K562 (cell line): ENCODE results near the gene ELAC1. TPM values are rescaled to one million over a fixed set of nuclear protein-coding genes. Genes with fewer than 3 reads are reported as not detected.

ENCODE experiments used
- FOS ChIP-seq: IDR thresholded peaks from 3 replicates; pipeline ENCODE4 v1.6.1; 2011; ENCODE audit not compliant: insufficient read length; ENCODE audit errors: extremely low read depth
- MTA3 ChIP-seq: fragments of 450-650 bp; formaldehyde crosslinking; IDR thresholded peaks from 2 replicates; pipeline ENCODE4 v1.6.1; 2017; ENCODE audit warnings: mild to moderate bottlenecking, borderline replicate concordance
- PHB2 ChIP-seq: fragments of 450-650 bp; IDR thresholded peaks from 2 replicates; pipeline ENCODE4 v1.6.1; 2017; ENCODE audit warnings: low read depth
- RUNX1 ChIP-seq: sonication (generic); IDR thresholded peaks from 2 replicates; pipeline ENCODE4 v1.6.1; 2016; ENCODE audit warnings: antibody characterized with exemption, low read depth
- SIRT6 ChIP-seq: IDR thresholded peaks from one replicate; pipeline ENCODE4 v1.6.1; 2012; ENCODE audit warnings: low read depth, mild to moderate bottlenecking, control low read depth, inconsistent platforms, low read length, moderate library complexity
- polyA plus RNA-seq, 8 experiments: library from polyadenylated mRNA; depleted of rRNA in 4 of 8; stranded (reverse) in 5 of 8; unstranded in 3 of 8; fragments of >200 nt; fragmentation: Nextera tagmentation in 2 of 8; fragmentation: Illumina TruSeq in 1 of 8; extraction: Ambion mirVana in 2 of 8; extraction: Trizol in 1 of 8; gene quantifications; 2 replicates each; pipeline versions ENCODE4 v1.2.1 to v1.2.3, GENCODE V29; 2011 to 2014; ENCODE audit warnings: inconsistent platforms in 1 of 8, missing spikeins in 1 of 8
- total RNA-seq, 7 experiments: library from RNA; depleted of rRNA in 6 of 7; stranded (reverse); fragments of >200 nt in 6 of 7; fragmentation: Illumina TruSeq in 2 of 7; extraction: Trizol in 2 of 7; gene quantifications; 2 replicates each; pipeline versions ENCODE4 v1.2.1 to v1.2.3, GENCODE V29; 2011 to 2021; ENCODE audit warnings: low replicate concordance in 1 of 7
- TF ChIP-seq, protein P1 (sequence below): fragments of 450-650 bp; formaldehyde crosslinking; IDR thresholded peaks from 2 replicates; pipeline ENCODE4 v1.4.0; 2020; ENCODE audit warnings: mild to moderate bottlenecking, mixed read lengths
- TF ChIP-seq, protein P2 (sequence below), 2 experiments: fragments of 450-650 bp in 1 of 2; sonication (generic) in 1 of 2; formaldehyde crosslinking in 1 of 2; IDR thresholded peaks; 2 replicates each; pipeline versions ENCODE4 v1.7.1 to v1.9.0; 2016 to 2022; ENCODE audit warnings: inconsistent platforms in 1 of 2, mild to moderate bottlenecking in 1 of 2, missing genetic modification reagents in 1 of 2
- TF ChIP-seq, protein P3 (sequence below): fragments of 250-450 bp; sonication (Bioruptor Pico); IDR thresholded peaks from 2 replicates; pipeline ENCODE4 v1.5.0; 2021; ENCODE audit warnings: mild to moderate bottlenecking, moderate library complexity
- TF ChIP-seq, protein P4 (sequence below), 2 experiments: fragments of 450-650 bp in 1 of 2; sonication (generic) in 1 of 2; formaldehyde crosslinking in 1 of 2; IDR thresholded peaks in 1 of 2; conservative IDR thresholded peaks in 1 of 2; 2 replicates each; pipeline versions ENCODE4 v1.6.1 to v1.8.1; 2016 to 2023; ENCODE audit warnings: mild to moderate bottlenecking in 2 of 2, moderate library complexity in 2 of 2, inconsistent platforms in 1 of 2, missing genetic modification reagents in 1 of 2
- TF ChIP-seq, protein P5 (sequence below): fragments of 450-650 bp; formaldehyde crosslinking; conservative IDR thresholded peaks from 2 replicates; pipeline ENCODE4 v1.4.0; 2022; ENCODE audit warnings: mild to moderate bottlenecking, missing genetic modification characterization

Gene ELAC1
- total and polyA plus RNA-seq, 9 of the 15 experiments (the other 6 are each of a cell fraction or from before 2014, with no cell fraction given): 3.7 to 7.7 (median 4.9) TPM

DNA sequence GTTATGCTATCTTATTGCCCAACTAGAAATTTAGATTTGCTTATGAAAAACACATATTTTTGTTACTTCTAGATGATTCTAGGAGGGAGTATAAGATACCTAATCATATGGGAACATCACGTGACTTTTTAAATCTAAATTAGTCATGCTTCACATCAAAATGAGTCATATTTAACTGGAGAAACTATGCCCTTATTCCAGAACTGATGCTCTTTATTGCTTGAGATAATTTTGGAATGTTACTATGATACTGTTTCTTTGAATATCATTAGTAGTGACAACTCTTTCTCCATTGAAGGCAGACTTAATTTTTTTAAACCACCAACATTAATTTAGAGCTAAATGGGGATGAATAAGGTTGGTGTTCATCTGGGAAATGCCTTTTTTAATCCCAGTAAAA is 19.9 kb upstream of the ELAC1 start (continued):
- TF ChIP-seq, protein P1, sequence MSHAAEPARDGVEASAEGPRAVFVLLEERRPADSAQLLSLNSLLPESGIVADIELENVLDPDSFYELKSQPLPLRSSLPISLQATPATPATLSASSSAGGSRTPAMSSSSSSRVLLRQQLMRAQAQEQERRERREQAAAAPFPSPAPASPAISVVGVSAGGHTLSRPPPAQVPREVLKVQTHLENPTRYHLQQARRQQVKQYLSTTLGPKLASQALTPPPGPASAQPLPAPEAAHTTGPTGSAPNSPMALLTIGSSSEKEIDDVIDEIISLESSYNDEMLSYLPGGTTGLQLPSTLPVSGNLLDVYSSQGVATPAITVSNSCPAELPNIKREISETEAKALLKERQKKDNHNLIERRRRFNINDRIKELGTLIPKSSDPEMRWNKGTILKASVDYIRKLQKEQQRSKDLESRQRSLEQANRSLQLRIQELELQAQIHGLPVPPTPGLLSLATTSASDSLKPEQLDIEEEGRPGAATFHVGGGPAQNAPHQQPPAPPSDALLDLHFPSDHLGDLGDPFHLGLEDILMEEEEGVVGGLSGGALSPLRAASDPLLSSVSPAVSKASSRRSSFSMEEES: peak; percentile 66
- TF ChIP-seq, protein P2, sequence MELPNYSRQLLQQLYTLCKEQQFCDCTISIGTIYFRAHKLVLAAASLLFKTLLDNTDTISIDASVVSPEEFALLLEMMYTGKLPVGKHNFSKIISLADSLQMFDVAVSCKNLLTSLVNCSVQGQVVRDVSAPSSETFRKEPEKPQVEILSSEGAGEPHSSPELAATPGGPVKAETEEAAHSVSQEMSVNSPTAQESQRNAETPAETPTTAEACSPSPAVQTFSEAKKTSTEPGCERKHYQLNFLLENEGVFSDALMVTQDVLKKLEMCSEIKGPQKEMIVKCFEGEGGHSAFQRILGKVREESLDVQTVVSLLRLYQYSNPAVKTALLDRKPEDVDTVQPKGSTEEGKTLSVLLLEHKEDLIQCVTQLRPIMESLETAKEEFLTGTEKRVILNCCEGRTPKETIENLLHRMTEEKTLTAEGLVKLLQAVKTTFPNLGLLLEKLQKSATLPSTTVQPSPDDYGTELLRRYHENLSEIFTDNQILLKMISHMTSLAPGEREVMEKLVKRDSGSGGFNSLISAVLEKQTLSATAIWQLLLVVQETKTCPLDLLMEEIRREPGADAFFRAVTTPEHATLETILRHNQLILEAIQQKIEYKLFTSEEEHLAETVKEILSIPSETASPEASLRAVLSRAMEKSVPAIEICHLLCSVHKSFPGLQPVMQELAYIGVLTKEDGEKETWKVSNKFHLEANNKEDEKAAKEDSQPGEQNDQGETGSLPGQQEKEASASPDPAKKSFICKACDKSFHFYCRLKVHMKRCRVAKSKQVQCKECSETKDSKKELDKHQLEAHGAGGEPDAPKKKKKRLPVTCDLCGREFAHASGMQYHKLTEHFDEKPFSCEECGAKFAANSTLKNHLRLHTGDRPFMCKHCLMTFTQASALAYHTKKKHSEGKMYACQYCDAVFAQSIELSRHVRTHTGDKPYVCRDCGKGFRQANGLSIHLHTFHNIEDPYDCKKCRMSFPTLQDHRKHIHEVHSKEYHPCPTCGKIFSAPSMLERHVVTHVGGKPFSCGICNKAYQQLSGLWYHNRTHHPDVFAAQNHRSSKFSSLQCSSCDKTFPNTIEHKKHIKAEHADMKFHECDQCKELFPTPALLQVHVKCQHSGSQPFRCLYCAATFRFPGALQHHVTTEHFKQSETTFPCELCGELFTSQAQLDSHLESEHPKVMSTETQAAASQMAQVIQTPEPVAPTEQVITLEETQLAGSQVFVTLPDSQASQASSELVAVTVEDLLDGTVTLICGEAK (IDR thresholded peaks at IDR 0.05): no peak
- TF ChIP-seq, protein P2 (CRISPR knock-in tag; IDR thresholded peaks at IDR 0.05): no peak
- TF ChIP-seq MTA3 (no peak), FOS (no peak), RUNX1 (no peak), PHB2 (no peak), SIRT6 (no peak)
- TF ChIP-seq, protein P3, sequence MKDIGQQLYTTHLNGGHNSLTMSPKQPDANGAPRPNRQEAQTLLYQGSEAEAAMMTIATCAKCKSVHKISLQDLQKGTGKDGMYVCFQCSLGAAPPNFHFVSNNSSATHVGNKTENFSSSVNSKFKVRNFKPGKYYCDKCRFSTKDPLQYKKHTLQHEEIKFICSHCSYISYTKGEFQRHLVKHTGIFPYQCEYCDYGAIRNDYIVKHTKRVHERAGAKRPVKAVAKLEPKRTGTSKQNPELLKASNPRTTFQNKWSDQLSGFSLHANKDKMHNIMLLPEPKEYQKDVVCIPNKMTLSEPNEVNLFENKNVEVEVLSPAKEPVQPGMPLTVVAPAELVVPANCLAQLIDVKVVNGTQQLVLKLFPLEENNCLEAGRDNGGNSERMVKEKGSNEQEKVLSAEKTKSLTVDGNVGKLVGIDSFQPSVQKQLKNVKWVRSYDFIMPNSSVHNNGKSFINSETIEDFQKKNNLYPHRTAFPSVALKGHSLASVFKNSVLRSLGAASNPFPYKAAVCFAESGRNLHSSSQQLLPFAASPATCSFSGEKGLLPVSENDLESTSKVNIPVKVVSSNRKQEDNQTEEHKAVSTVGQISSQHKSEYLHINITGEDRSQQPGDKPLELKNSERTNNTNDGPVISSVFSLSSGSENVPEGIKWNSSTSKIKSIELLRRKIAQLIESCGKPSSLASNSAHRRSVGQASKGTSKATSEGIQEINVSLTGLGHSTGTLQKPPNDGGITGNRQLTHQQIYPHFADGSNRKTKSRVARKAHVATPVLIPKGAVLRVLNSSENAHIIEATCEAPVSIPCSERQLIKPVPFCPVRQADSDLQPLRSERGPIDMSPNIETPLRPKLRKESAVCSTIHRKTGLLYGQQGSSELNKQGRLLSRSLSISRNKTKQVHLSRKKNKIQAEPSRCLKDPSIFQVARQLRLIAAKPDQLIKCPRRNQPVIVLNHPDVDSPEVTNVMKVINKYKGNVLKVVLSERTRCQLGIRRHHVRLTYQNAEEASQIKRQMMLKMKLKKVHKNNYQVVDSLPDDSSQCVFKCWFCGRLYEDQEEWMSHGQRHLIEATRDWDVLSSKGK (CRISPR knock-in tag): no peak
- TF ChIP-seq, protein P4, sequence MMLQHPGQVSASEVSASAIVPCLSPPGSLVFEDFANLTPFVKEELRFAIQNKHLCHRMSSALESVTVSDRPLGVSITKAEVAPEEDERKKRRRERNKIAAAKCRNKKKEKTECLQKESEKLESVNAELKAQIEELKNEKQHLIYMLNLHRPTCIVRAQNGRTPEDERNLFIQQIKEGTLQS (IDR thresholded peaks at IDR 0.05): peak; percentile 48; the same call in 1 of the 2 replicates
- TF ChIP-seq, protein P4 (CRISPR knock-in tag; conservative IDR thresholded peaks at IDR 0.05): no peak
- TF ChIP-seq, protein P5, sequence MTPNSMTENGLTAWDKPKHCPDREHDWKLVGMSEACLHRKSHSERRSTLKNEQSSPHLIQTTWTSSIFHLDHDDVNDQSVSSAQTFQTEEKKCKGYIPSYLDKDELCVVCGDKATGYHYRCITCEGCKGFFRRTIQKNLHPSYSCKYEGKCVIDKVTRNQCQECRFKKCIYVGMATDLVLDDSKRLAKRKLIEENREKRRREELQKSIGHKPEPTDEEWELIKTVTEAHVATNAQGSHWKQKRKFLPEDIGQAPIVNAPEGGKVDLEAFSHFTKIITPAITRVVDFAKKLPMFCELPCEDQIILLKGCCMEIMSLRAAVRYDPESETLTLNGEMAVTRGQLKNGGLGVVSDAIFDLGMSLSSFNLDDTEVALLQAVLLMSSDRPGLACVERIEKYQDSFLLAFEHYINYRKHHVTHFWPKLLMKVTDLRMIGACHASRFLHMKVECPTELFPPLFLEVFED (CRISPR knock-in tag): no peak
